Fibroblast of lung (primary cell): ENCODE results near the gene CALCR.
"Not testable (repeated sequence)": the region's sequence is repeated elsewhere in the genome, so short reads cannot be mapped to it uniquely, and the experiment has no call there.

ENCODE experiments used
- EZH2 ChIP-seq: IDR thresholded peaks from 2 replicates; pipeline ENCODE4 v1.5.1; 2012; ENCODE audit warnings: low read length, control low read depth, mild to moderate bottlenecking; ENCODE audit errors: missing control alignments
- TF ChIP-seq, protein P1 (sequence below), 2 donors: IDR thresholded peaks in 1 of 2; conservative IDR thresholded peaks in 1 of 2; 1 replicate in 1 of 2; 2 replicates in 1 of 2; pipeline ENCODE4 v1.5.1; 2011 to 2012; ENCODE audit warnings: low read length in 2 of 2, control low read depth in 1 of 2, inconsistent platforms in 1 of 2, low read depth in 1 of 2, mild to moderate bottlenecking in 1 of 2

DNA sequence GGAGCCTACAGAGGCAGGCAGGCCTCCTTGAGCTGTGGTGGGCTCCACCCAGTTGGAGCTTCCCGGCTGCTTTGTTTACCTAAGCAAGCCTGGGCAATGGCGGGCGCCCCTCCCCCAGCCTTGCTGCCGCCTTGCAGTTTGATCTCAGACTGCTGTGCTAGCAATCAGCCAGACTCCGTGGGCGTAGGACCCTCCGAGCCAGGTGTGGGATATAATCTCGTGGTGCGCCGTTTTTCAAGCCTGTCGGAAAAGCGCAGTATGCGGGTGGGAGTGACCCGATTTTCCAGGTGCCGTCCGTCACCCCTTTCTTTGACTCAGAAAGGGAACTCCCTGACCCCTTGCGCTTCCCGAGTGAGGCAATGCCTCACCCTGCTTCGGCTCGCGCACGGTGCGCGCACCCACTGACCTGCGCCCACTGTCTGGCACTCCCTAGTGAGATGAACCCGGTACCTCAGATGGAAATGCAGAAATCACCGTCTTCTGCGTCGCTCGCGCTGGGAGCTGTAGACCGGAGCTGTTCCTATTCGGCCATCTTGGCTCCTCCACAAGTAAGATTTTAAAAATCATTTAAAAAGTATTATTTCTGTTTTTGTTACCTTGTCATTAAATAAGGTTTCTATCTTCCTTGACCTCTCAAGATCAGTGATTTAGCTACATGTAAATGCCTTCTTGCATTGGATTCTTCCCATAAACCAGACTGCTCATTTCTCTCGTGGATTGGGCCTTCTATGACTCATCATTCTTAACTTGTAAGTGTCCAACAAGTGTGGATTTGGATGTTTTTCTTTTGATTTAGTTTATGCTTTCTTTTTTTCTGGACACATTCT, 16.9 kb upstream of the CALCR start:
- TF ChIP-seq, protein P1, sequence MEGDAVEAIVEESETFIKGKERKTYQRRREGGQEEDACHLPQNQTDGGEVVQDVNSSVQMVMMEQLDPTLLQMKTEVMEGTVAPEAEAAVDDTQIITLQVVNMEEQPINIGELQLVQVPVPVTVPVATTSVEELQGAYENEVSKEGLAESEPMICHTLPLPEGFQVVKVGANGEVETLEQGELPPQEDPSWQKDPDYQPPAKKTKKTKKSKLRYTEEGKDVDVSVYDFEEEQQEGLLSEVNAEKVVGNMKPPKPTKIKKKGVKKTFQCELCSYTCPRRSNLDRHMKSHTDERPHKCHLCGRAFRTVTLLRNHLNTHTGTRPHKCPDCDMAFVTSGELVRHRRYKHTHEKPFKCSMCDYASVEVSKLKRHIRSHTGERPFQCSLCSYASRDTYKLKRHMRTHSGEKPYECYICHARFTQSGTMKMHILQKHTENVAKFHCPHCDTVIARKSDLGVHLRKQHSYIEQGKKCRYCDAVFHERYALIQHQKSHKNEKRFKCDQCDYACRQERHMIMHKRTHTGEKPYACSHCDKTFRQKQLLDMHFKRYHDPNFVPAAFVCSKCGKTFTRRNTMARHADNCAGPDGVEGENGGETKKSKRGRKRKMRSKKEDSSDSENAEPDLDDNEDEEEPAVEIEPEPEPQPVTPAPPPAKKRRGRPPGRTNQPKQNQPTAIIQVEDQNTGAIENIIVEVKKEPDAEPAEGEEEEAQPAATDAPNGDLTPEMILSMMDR (conservative IDR thresholded peaks at IDR 0.05 in 1 of 2, IDR thresholded peaks at IDR 0.05 in 1 of 2; ENCODE audit: low read depth in 1 of 2, low read length in 2 of 2), result not testable (repeated sequence)
- not testable (repeated sequence) for TF ChIP-seq EZH2
